Naive B cell (primary cell): ENCODE results near the gene SLC30A7. TPM values are rescaled to one million over a fixed set of nuclear protein-coding genes. Genes with fewer than 3 reads are reported as not detected.
"Not testable (repeated sequence)": the region's sequence is repeated elsewhere in the genome, so short reads cannot be mapped to it uniquely, and the experiment has no call there.

Experiments
- ATAC-seq, 2 donors: fragments of 150-1000 bp; cut with Tn5 transposase; 2 replicates each; pipeline ENCODE4 v1.10.0; 2021; ENCODE audit warnings: low read depth in 2 of 2, mild to moderate bottlenecking in 2 of 2, moderate library complexity in 2 of 2
- DNase-seq: peaks from one replicate; pipeline ENCODE4 v3.0.0; 2022
- H3K27ac Mint-ChIP-seq, 6 donors: one replicate each; pipeline ENCODE4 v1.8.0; 2020 to 2022; ENCODE audit warnings: mild to moderate bottlenecking in 6 of 6, mixed read lengths in 6 of 6, moderate library complexity in 5 of 6, inconsistent platforms in 2 of 6
- H3K27me3 Mint-ChIP-seq, 3 donors: one replicate each; pipeline ENCODE4 v1.8.0; 2021 to 2022; ENCODE audit warnings: mixed read lengths in 3 of 3, mild to moderate bottlenecking in 1 of 3
- H3K36me3 Mint-ChIP-seq, 2 donors: one replicate each; pipeline ENCODE4 v1.8.0; 2020 to 2022; ENCODE audit warnings: mixed read lengths in 2 of 2, inconsistent platforms in 1 of 2, mild to moderate bottlenecking in 1 of 2
- H3K4me1 Mint-ChIP-seq, 3 donors: one replicate each; pipeline ENCODE4 v1.8.0; 2020 to 2022; ENCODE audit warnings: mixed read lengths in 3 of 3, inconsistent platforms in 1 of 3, mild to moderate bottlenecking in 1 of 3, moderate library complexity in 1 of 3
- H3K4me3 Mint-ChIP-seq, 8 donors: one replicate each; pipeline ENCODE4 v1.8.0; 2020 to 2022; ENCODE audit warnings: mild to moderate bottlenecking in 8 of 8, mixed read lengths in 8 of 8, moderate library complexity in 8 of 8, inconsistent platforms in 2 of 8
- H3K9me3 Mint-ChIP-seq, 7 donors: one replicate each; pipeline ENCODE4 v1.8.0; 2020 to 2022; ENCODE audit warnings: mixed read lengths in 7 of 7, mild to moderate bottlenecking in 5 of 7, inconsistent platforms in 2 of 7, moderate library complexity in 1 of 7
- polyA plus RNA-seq, 6 donors: library from polyadenylated mRNA; unstranded; fragments of 300-500 nt; fragmentation: Illumina TruSeq; gene quantifications; one replicate each; pipeline ENCODE4 v1.2.3, GENCODE V29; 2021; ENCODE audit warnings: low read depth in 6 of 6

SLC30A7 gene
- polyA plus RNA-seq, 6 donors from 2014 or later, result 0.68 to 10.2 (median 8.4) TPM

GRCh38 chr1:100928128-100928527 is 32.2 kb downstream of the SLC30A7 start:
- H3K36me3 Mint-ChIP-seq, result peaks cover 17 to 21% of the 10 kb centered on the region in 2 donors
- H3K27me3 Mint-ChIP-seq, result no peaks in the 10 kb centered on the region
- peaks cover 0 to 2% (median 0%) of the 10 kb centered on the region in 7 donors for H3K9me3 Mint-ChIP-seq
- ATAC-seq (no peak), DNase-seq (no peak)
- no peak overlapping the region for H3K4me3 Mint-ChIP-seq
- peaks cover 14 to 30% (median 23%) of the 10 kb centered on the region in 3 donors for H3K4me1 Mint-ChIP-seq
- H3K27ac Mint-ChIP-seq, result no peak overlapping the region

GRCh38 chr1:100930494-100930893 is 34.6 kb downstream of the SLC30A7 start:
- peak overlapping the region in 1 of 6 donors; percentile 26 for H3K27ac Mint-ChIP-seq
- no peak overlapping the region for H3K4me3 Mint-ChIP-seq
- H3K36me3 Mint-ChIP-seq, result peaks cover 9 to 18% of the 10 kb centered on the region in 2 donors
- peaks cover 8 to 14% (median 8%) of the 10 kb centered on the region in 3 donors for H3K4me1 Mint-ChIP-seq
- ATAC-seq (no peak), DNase-seq (no peak)
- H3K9me3 Mint-ChIP-seq, result peaks cover 0 to 9% (median 0%) of the 10 kb centered on the region in 7 donors
- H3K27me3 Mint-ChIP-seq, result no peaks in the 10 kb centered on the region

- peaks cover 0 to 11% of the 10 kb centered on the region in 2 donors for H3K36me3 Mint-ChIP-seq
- H3K9me3 Mint-ChIP-seq, result peaks cover 0 to 7% (median 0%) of the 10 kb centered on the region in 7 donors
- no peak overlapping the region for H3K4me3 Mint-ChIP-seq
- peak overlapping the region in 2 of 6 donors; percentile 26 to 29 for H3K27ac Mint-ChIP-seq
- peaks cover 7 to 13% (median 8%) of the 10 kb centered on the region in 3 donors for H3K4me1 Mint-ChIP-seq
- H3K27me3 Mint-ChIP-seq, result no peaks in the 10 kb centered on the region
- DNase-seq, result no peak
- no peak for ATAC-seq
These were observed 35.8 kb downstream of the SLC30A7 start for GRCh38 chr1:100931716-100932115.

- not testable (repeated sequence) for DNase-seq, H3K27me3 Mint-ChIP-seq, ATAC-seq, H3K9me3 Mint-ChIP-seq, H3K4me3 Mint-ChIP-seq
- peak overlapping the region in 2 of 6 donors; percentile 33 to 52 for H3K27ac Mint-ChIP-seq
- peaks cover 7 to 13% (median 8%) of the 10 kb centered on the region in 3 donors for H3K4me1 Mint-ChIP-seq
- H3K36me3 Mint-ChIP-seq, result peaks cover 0 to 18% of the 10 kb centered on the region in 2 donors
These were observed 37.7 kb downstream of the SLC30A7 start for GRCh38 chr1:100933555-100933954.

GRCh38 chr1:100936194-100936967 is 40.5 kb downstream of the SLC30A7 start:
- Mint-ChIP-seq H3K27me3 (no peaks in the 10 kb centered on the region), H3K4me1 (peaks cover 7 to 14% (median 13%) of the 10 kb centered on the region in 3 donors), H3K9me3 (peaks cover 0 to 7% (median 0%) of the 10 kb centered on the region in 7 donors), H3K36me3 (peaks cover 7 to 24% of the 10 kb centered on the region in 2 donors), H3K27ac (peak overlapping the region in 2 of 6 donors; percentile 22 to 49), H3K4me3 (no peak overlapping the region)
- no peak for ATAC-seq
- DNase-seq, result no peak

GRCh38 chr1:100941098-100941527 is 45.2 kb downstream of the SLC30A7 start:
- Mint-ChIP-seq H3K4me3 (no peak overlapping the region), H3K27me3 (no peaks in the 10 kb centered on the region), H3K4me1 (peaks cover 21 to 34% (median 32%) of the 10 kb centered on the region in 3 donors), H3K36me3 (peaks cover 15 to 19% of the 10 kb centered on the region in 2 donors), H3K27ac (peak overlapping the region in 4 of 6 donors; percentile 4 to 93 (median 16)), H3K9me3 (peaks cover 0 to 9% (median 2%) of the 10 kb centered on the region in 7 donors)
- no peak for ATAC-seq
- DNase-seq, result no peak

- H3K9me3 Mint-ChIP-seq, result peaks cover 0 to 15% (median 3%) of the 10 kb centered on the region in 7 donors
- H3K27ac Mint-ChIP-seq, result peak overlapping the region in 4 of 6 donors; percentile 29 to 79 (median 52)
- H3K4me3 Mint-ChIP-seq, result peak overlapping the region in 1 of 8 donors; percentile 59
- peaks cover 19% of the 10 kb centered on the region in 2 donors for H3K36me3 Mint-ChIP-seq
- H3K4me1 Mint-ChIP-seq, result peaks cover 20 to 40% (median 37%) of the 10 kb centered on the region in 3 donors
- H3K27me3 Mint-ChIP-seq, result no peaks in the 10 kb centered on the region
- ATAC-seq, result no peak
- DNase-seq, result no peak
These were observed 45.8 kb downstream of the SLC30A7 start for GRCh38 chr1:100941580-100942216.

- peaks cover 23 to 27% of the 10 kb centered on the region in 2 donors for H3K36me3 Mint-ChIP-seq
- H3K9me3 Mint-ChIP-seq, result peaks cover 0 to 19% (median 10%) of the 10 kb centered on the region in 7 donors
- DNase-seq (no peak), ATAC-seq (no peak)
- peaks cover 26 to 48% (median 45%) of the 10 kb centered on the region in 3 donors for H3K4me1 Mint-ChIP-seq
- H3K27ac Mint-ChIP-seq, result peak overlapping the region; percentile 3 to 83 (median 48)
- H3K27me3 Mint-ChIP-seq, result no peaks in the 10 kb centered on the region
- H3K4me3 Mint-ChIP-seq, result peak overlapping the region in 2 of 8 donors; percentile 4 to 7
These were observed 46.6 kb downstream of the SLC30A7 start for GRCh38 chr1:100942304-100943046.

GRCh38 chr1:100943533-100943932 is 47.6 kb downstream of the SLC30A7 start:
- peaks cover 4 to 26% (median 15%) of the 10 kb centered on the region in 7 donors for H3K9me3 Mint-ChIP-seq
- peaks cover 20 to 33% of the 10 kb centered on the region in 2 donors for H3K36me3 Mint-ChIP-seq
- H3K27ac Mint-ChIP-seq, result peak overlapping the region in 3 of 6 donors; percentile 49 to 76 (median 71)
- peak overlapping the region in 1 of 8 donors; percentile 50 for H3K4me3 Mint-ChIP-seq
- H3K27me3 Mint-ChIP-seq, result no peaks in the 10 kb centered on the region
- H3K4me1 Mint-ChIP-seq, result peaks cover 34 to 57% (median 52%) of the 10 kb centered on the region in 3 donors
- no peak for DNase-seq
- no peak for ATAC-seq

- ATAC-seq, result not testable (repeated sequence)
These were observed 50.2 kb downstream of the SLC30A7 start for GRCh38 chr1:100946064-100946463.

GRCh38 chr1:100947816-100948215 is 51.9 kb downstream of the SLC30A7 start:
- Mint-ChIP-seq H3K4me1 (peaks cover 44 to 76% (median 69%) of the 10 kb centered on the region in 3 donors), H3K36me3 (peaks cover 16 to 43% of the 10 kb centered on the region in 2 donors), H3K9me3 (peaks cover 4 to 34% (median 22%) of the 10 kb centered on the region in 7 donors), H3K27ac (peak overlapping the region in 2 of 6 donors; percentile 42 to 71)
- H3K27me3 Mint-ChIP-seq, DNase-seq, ATAC-seq, H3K4me3 Mint-ChIP-seq: not testable (repeated sequence)

More at GRCh38 chr1:100946064-100946463, 50.2 kb downstream of the SLC30A7 start:
- not testable (repeated sequence) for H3K27me3 Mint-ChIP-seq, DNase-seq
- Mint-ChIP-seq H3K9me3 (peaks cover 4 to 29% (median 15%) of the 10 kb centered on the region in 7 donors), H3K4me3 (peak overlapping the region in 1 of 8 donors; percentile 11), H3K36me3 (peaks cover 16 to 39% of the 10 kb centered on the region in 2 donors), H3K27ac (peak overlapping the region in 1 of 6 donors; percentile 17), H3K4me1 (peaks cover 46 to 78% (median 74%) of the 10 kb centered on the region in 3 donors)

- DNase-seq, result not testable (repeated sequence)
These were observed 53.0 kb downstream of the SLC30A7 start for GRCh38 chr1:100948721-100949405.

More at GRCh38 chr1:100948721-100949405, 53.0 kb downstream of the SLC30A7 start:
- not testable (repeated sequence) for ATAC-seq, H3K27me3 Mint-ChIP-seq
- H3K36me3 Mint-ChIP-seq, result peaks cover 25 to 51% of the 10 kb centered on the region in 2 donors
- H3K4me1 Mint-ChIP-seq, result peaks cover 44 to 75% (median 74%) of the 10 kb centered on the region in 3 donors
- H3K27ac Mint-ChIP-seq, result peak overlapping the region in 5 of 6 donors; percentile 81 to 94 (median 87)
- H3K9me3 Mint-ChIP-seq, result peaks cover 4 to 37% (median 30%) of the 10 kb centered on the region in 7 donors
- peak overlapping the region; percentile 31 to 88 (median 70) for H3K4me3 Mint-ChIP-seq
